GM12892 (cell line): Measurements from ENCODE around the gene SLIT2. TPM values are rescaled to one million over a fixed set of nuclear protein-coding genes. Genes with fewer than 3 reads are reported as not detected.

Experiments used
- DNase-seq: peaks from one replicate; pipeline ENCODE4 v3.0.0; 2011; ENCODE audit not compliant: insufficient read length
- FAIRE-seq: peaks from 2 replicates; lab custom pipeline; 2011; peaks lifted over from hg19 to GRCh38; lab: Jason Lieb, UNC
- POLR2A ChIP-seq: IDR thresholded peaks from 2 replicates; pipeline ENCODE4 v1.6.1; 2011; ENCODE audit warnings: low read depth, low read length, control low read depth
- POLR2AphosphoS5 ChIP-seq: IDR thresholded peaks from 2 replicates; pipeline ENCODE4 v1.6.1; 2011; ENCODE audit warnings: low read depth, low read length, control low read depth
- TAF1 ChIP-seq: IDR thresholded peaks from 2 replicates; pipeline ENCODE4 v1.6.1; 2011; ENCODE audit warnings: low read depth, mild to moderate bottlenecking, control low read depth, low read length, borderline replicate concordance
- polyA plus RNA-seq: library from polyadenylated mRNA; unstranded; fragments of >200 nt; gene quantifications from one replicate; pipeline ENCODE4 v1.2.1, GENCODE V29; 2012; ENCODE audit warnings: missing spikeins, inconsistent platforms; ENCODE audit not compliant: missing spikeins

The SLIT2 gene, protein sequence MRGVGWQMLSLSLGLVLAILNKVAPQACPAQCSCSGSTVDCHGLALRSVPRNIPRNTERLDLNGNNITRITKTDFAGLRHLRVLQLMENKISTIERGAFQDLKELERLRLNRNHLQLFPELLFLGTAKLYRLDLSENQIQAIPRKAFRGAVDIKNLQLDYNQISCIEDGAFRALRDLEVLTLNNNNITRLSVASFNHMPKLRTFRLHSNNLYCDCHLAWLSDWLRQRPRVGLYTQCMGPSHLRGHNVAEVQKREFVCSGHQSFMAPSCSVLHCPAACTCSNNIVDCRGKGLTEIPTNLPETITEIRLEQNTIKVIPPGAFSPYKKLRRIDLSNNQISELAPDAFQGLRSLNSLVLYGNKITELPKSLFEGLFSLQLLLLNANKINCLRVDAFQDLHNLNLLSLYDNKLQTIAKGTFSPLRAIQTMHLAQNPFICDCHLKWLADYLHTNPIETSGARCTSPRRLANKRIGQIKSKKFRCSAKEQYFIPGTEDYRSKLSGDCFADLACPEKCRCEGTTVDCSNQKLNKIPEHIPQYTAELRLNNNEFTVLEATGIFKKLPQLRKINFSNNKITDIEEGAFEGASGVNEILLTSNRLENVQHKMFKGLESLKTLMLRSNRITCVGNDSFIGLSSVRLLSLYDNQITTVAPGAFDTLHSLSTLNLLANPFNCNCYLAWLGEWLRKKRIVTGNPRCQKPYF (N-terminal part only)
- not detected for polyA plus RNA-seq

GRCh38 chr4:20251796-20252655 is at the start of gene SLIT2:
Gene SLIT2, plus strand, starts transcription at chr4:20251905. Its CDS starts 1,911 bp downstream, at chr4:20253816.
- FAIRE-seq (no peak), DNase-seq (peak; percentile 47)
- TF ChIP-seq POLR2AphosphoS5 (no peak), TAF1 (no peak), POLR2A (no peak)

DNA sequence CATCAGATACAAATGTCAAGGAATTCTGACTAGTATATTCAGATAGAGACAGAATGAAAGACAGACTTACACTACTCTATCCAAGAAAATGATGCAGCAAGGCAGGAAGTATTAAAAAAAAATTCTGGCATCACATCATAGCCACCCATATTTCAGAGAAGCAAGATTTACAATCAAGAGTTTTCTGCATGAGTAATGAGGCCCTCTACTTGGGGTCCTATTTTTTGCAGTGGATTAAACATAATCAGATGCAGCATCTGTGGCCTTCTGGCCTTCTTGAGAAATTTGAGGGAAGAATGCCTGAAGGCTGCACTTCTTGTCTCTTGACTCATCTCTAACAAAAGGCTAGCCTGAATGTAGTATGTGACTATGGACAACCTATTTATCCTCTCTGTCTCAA is 48.2 kb upstream of the SLIT2 start:
- TF ChIP-seq POLR2AphosphoS5 = no peak
- DNase-seq (no peak), FAIRE-seq (no peak)

GRCh38 chr4:20217521-20217920 is 34.2 kb upstream of the SLIT2 start:
- DNase-seq (no peak), FAIRE-seq (no peak)
- TF ChIP-seq TAF1 = no peak
- TF ChIP-seq POLR2AphosphoS5 = no peak
- no peak for TF ChIP-seq POLR2A

DNA sequence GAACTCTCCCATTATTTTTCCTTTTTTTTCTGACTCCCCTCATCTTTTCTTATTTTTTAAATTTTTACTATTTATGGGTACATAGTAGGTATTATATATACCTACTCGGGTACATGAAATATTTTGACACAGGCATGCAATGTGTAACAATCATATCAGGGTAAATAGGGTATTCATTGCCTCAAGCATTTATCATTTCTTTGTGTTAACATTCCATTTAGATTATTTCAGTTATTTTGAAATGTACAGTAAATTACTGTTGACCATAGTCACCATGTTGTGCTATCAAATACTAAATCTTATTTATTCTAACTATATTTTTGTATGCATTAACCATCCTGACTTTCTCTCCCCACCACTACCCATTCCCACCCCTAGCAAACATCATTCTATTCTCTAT is 33.8 kb upstream of the SLIT2 start:
- FAIRE-seq (no peak), DNase-seq (no peak)
- TF ChIP-seq TAF1 = no peak
- no peak for TF ChIP-seq POLR2AphosphoS5
- no peak for TF ChIP-seq POLR2A

- FAIRE-seq (no peak), DNase-seq (no peak)
- TF ChIP-seq POLR2A (no peak), TAF1 (no peak), POLR2AphosphoS5 (no peak)
These were observed 32.2 kb upstream of the SLIT2 start for GRCh38 chr4:20219521-20219920.

- FAIRE-seq (no peak), DNase-seq (no peak)
- no peak for TF ChIP-seq POLR2A
- TF ChIP-seq POLR2AphosphoS5 = no peak
- TF ChIP-seq TAF1 = no peak
These were observed 13.7 kb upstream of the SLIT2 start for GRCh38 chr4:20237894-20238537.

- TF ChIP-seq POLR2AphosphoS5 (no peak), POLR2A (no peak), TAF1 (no peak)
- no peak for DNase-seq
These were observed 3.5 kb upstream of the SLIT2 start for GRCh38 chr4:20248155-20248558.

DNA sequence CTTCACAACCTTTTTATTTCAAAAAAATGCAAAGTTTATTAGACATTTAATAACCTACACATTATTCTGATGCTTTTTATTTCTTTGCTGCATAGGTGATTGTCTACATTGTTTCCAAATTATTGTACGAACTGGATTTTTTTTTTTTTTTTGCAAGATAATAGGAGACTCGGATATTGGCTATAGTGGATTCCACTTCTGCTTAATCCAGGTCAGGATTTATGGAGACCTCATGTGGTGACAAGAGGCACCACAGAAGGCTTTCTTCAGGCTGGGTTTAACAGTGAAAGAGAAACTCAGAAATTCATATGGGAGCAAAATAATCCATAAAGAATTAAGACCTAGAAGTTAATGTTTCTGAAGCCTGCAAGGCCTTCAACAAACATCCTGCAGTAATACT is 2.4 kb upstream of the SLIT2 start:
- DNase-seq (no peak), FAIRE-seq (no peak)
- no peak for TF ChIP-seq TAF1
- no peak for TF ChIP-seq POLR2AphosphoS5
- no peak for TF ChIP-seq POLR2A

More at GRCh38 chr4:20248155-20248558, 3.5 kb upstream of the SLIT2 start:
- peak; percentile 80 for FAIRE-seq

DNA sequence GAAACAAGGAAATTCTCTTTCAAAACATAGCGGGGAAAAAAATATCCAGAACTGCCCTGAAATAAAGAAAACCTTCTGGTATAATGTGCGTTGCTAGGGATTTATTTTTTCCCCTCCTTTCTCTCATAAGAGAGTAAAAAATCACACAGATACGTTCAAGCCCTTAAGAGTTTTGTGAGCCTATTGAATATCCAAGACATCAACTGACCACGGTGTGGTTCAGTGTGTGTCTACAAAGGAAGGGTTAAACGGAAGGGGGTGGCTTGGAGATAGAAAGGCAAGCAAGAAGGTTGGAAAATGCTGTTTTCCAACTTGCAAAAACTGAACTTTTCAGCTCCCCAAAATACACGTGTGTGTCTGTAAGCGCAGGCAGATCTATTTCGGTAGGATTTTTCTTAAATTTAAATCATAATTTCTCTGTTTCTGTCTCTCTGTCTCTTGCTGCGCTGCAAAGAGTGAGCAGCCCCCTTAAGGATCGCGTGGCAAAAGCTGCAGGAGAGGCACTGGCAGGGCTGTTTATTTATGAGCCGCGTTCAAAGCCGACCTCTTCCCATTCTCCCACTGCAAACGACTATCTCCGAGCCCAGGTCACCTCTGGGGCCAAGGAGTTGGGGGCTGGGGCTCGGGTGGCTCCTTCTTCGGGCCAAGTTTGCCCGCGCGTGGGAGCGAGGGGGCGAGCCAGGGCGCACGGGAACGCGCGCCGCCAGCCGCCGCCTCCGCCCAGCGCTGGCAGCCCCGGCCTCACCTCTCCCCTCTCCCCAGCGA is 492 bp upstream of the SLIT2 start:
- FAIRE-seq (no peak), DNase-seq (no peak)
- TF ChIP-seq TAF1 = no peak
- no peak for TF ChIP-seq POLR2AphosphoS5
- no peak for TF ChIP-seq POLR2A

DNA sequence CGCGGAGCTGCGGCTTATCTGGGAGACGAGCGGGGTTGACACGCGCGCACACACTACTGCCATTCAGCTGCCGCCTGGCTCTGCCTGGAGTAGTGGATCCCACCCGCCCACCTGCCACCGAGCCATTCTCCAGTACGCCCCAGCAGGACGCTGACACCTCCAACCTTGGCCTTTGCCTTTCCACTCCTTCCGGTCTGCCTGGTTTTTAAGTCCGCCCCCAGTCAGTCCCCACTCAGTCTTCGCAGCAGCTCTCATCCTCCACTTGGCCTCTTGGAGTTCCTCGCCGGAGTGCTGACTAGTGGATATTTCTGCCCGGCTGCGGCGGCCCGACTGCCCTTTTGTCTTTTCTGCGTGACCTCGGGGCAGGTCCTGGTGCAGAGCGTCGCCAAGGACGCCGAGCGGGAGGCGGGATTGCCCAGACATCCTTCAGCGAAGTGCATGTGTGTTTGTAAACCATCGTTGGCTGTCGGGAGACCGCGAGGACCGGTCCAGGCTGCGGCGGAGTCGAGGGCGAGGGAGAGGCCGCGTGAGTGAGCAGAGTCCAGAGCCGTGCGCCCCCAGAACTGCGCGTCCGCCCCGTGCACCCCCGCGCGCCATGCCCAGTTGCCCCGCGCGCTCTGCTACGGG is 1.1 kb downstream of the SLIT2 start:
- FAIRE-seq (no peak), DNase-seq (no peak)

More for the DNA sequence above, 1.1 kb downstream of the SLIT2 start:
- no peak for TF ChIP-seq TAF1
- TF ChIP-seq POLR2AphosphoS5 = no peak
- no peak for TF ChIP-seq POLR2A
